HCT116 (cell line): ENCODE data around the gene SMIM41. TPM values are rescaled to one million over a fixed set of nuclear protein-coding genes. Genes with fewer than 3 reads are reported as not detected.

Experiments
- ATAC-seq: fragments of 200-7000 bp; cut with Tn5 transposase; 2 replicates; pipeline ENCODE4 v1.9.1; 2020; ENCODE audit warnings: mild to moderate bottlenecking, moderate library complexity
- BruUV-seq: library from RNA; stranded (reverse); fragments of 400-500 nt; replicated peaks from 2 replicates; lab custom pipeline; 2021; lab: Mats Ljungman, UMichigan
- CTCF ChIA-PET: fragments of 300-600 bp; sonication (Branson Sonifier 250); formaldehyde crosslinking; loops from one replicate; lab custom pipeline; 2021; ENCODE audit warnings: antibody characterized with exemption; lab: Charles Lee
- POLR2A ChIA-PET: fragments of 300-600, 350-600 bp; sonication (Branson Sonifier 250); formaldehyde crosslinking; loops from one replicate; lab custom pipeline; 2021; ENCODE audit warnings: antibody characterized with exemption; lab: Charles Lee
- RAD21 ChIA-PET, 2 experiments: fragments of 300-600 bp; sonication (Branson Sonifier 250); formaldehyde crosslinking; loops; one replicate each; lab custom pipeline; 2023; ENCODE audit warnings: low total read pairs in 2 of 2; ENCODE audit not compliant: uncharacterized antibody in 2 of 2, unreplicated experiment in 2 of 2, low non-redundant PET in 1 of 2; lab: Charles Lee
- DNase-seq: peaks from one replicate; pipeline ENCODE4 v3.0.0-alpha.2; 2010; ENCODE audit warnings: low read depth, low spot score
- H2AFZ ChIP-seq: fragments of 200-600 bp; shearing (Covaris generic), sonication (generic); 2 replicates; pipeline ENCODE4 v1.6.1; 2017; ENCODE audit warnings: low read depth, mixed run types, mixed read lengths, antibody characterized with exemption, low read length; ENCODE audit not compliant: poor library complexity, severe bottlenecking
- H3K27ac ChIP-seq: 2 replicates; pipeline ENCODE4 v1.5.1; 2012; ENCODE audit warnings: low read depth, low read length
- H3K27me3 ChIP-seq: fragments of 200-600 bp; sonication (generic); 2 replicates; pipeline ENCODE4 v1.6.1; 2016; ENCODE audit warnings: mixed run types, low read length, mixed read lengths; ENCODE audit not compliant: insufficient read depth
- H3K36me3 ChIP-seq, 2 experiments: fragments of 200-500 bp in 1 of 2; fragments of 200-600 bp in 1 of 2; sonication (Bioruptor generic) in 1 of 2; sonication (generic) in 1 of 2; 2 replicates each; pipeline versions ENCODE4 v1.5.1 to v1.6.1; 2014 to 2016; ENCODE audit warnings: low read length in 2 of 2, inconsistent platforms in 1 of 2, mixed read lengths in 1 of 2, mixed run types in 1 of 2; ENCODE audit not compliant: insufficient read depth in 2 of 2, control insufficient read depth in 1 of 2
- H3K4me1 ChIP-seq, 2 experiments: fragments of 200-600 bp in 1 of 2; sonication (generic) in 1 of 2; 2 replicates each; pipeline versions ENCODE4 v1.5.1 to v1.6.1; 2012 to 2017; ENCODE audit warnings: low read length in 2 of 2, inconsistent platforms in 1 of 2, mild to moderate bottlenecking in 1 of 2, mixed read lengths in 1 of 2, mixed run types in 1 of 2, moderate library complexity in 1 of 2; ENCODE audit not compliant: insufficient read depth in 2 of 2, control insufficient read depth in 1 of 2
- H3K4me2 ChIP-seq: fragments of 200-600 bp; sonication (generic); 2 replicates; pipeline ENCODE4 v1.6.1; 2017; ENCODE audit warnings: mixed run types, low read length, mixed read lengths
- H3K4me3 ChIP-seq, 2 experiments: fragments of 200-600 bp in 1 of 2; sonication (generic) in 1 of 2; replicated peaks in 1 of 2; 2 replicates each; pipeline ENCODE4 v1.5.1; 2011 to 2016; ENCODE audit warnings: low read length in 2 of 2, control low read depth in 1 of 2, low read depth in 1 of 2, mild to moderate bottlenecking in 1 of 2, mixed read lengths in 1 of 2, mixed run types in 1 of 2
- H3K79me2 ChIP-seq: fragments of 200-600 bp; sonication (generic); 2 replicates; pipeline ENCODE4 v1.6.1; 2017; ENCODE audit warnings: mild to moderate bottlenecking, mixed run types, low read length, moderate library complexity, mixed read lengths; ENCODE audit not compliant: insufficient read depth
- H3K9ac ChIP-seq: fragments of 200-600 bp; sonication (generic); 2 replicates; pipeline ENCODE4 v1.6.1; 2016; ENCODE audit warnings: low read length, mixed read lengths
- H3K9me2 ChIP-seq: fragments of 200-600 bp; sonication (generic), shearing (Covaris generic); 2 replicates; pipeline ENCODE4 v1.6.1; 2017; ENCODE audit warnings: mixed run types, mild to moderate bottlenecking, moderate library complexity; ENCODE audit not compliant: insufficient read depth
- H3K9me3 ChIP-seq, 2 experiments: fragments of 200-500 bp in 1 of 2; fragments of 200-600 bp in 1 of 2; sonication (Bioruptor generic) in 1 of 2; sonication (generic) in 1 of 2; 2 replicates each; pipeline ENCODE4 v1.6.1; 2014 to 2017; ENCODE audit warnings: low read length in 2 of 2, mixed read lengths in 2 of 2, inconsistent platforms in 1 of 2, low read depth in 1 of 2, mild to moderate bottlenecking in 1 of 2, mixed run types in 1 of 2, moderate library complexity in 1 of 2; ENCODE audit not compliant: control insufficient read depth in 1 of 2, insufficient read depth in 1 of 2
- H4K20me1 ChIP-seq: fragments of 200-600 bp; sonication (generic), shearing (Covaris generic); 2 replicates; pipeline ENCODE4 v1.6.1; 2017; ENCODE audit warnings: mixed run types, mild to moderate bottlenecking, moderate library complexity; ENCODE audit not compliant: insufficient read depth
- CBX3 ChIP-seq: IDR thresholded peaks from 2 replicates; pipeline ENCODE4 v1.6.1; 2012; ENCODE audit warnings: low read depth
- CEBPB ChIP-seq: IDR thresholded peaks from 2 replicates; pipeline ENCODE4 v1.6.1; 2012; ENCODE audit warnings: low read depth
- CTCF ChIP-seq, 3 experiments: fragments of 200-600 bp in 1 of 3; sonication (generic) in 1 of 3; IDR thresholded peaks in 2 of 3; conservative IDR thresholded peaks in 1 of 3; 2 replicates each; pipeline ENCODE4 v1.5.1; 2012 to 2017; ENCODE audit warnings: low read depth in 2 of 3, low read length in 2 of 3, antibody characterized with exemption in 1 of 3, borderline replicate concordance in 1 of 3, control low read depth in 1 of 3, mild to moderate bottlenecking in 1 of 3, mixed read lengths in 1 of 3, mixed run types in 1 of 3, moderate library complexity in 1 of 3; ENCODE audit not compliant: insufficient read depth in 1 of 3
- EGR1 ChIP-seq: IDR thresholded peaks from 2 replicates; pipeline ENCODE4 v1.6.1; 2012; ENCODE audit warnings: low read depth
- ELF1 ChIP-seq: IDR thresholded peaks from 2 replicates; pipeline ENCODE4 v1.6.1; 2012; ENCODE audit warnings: low read depth, borderline replicate concordance
- EZH2phosphoT487 ChIP-seq: fragments of 200-600 bp; IDR thresholded peaks from 2 replicates; pipeline ENCODE4 v1.6.1; 2018; ENCODE audit warnings: antibody characterized with exemption, borderline replicate concordance
- SIN3A ChIP-seq: IDR thresholded peaks from 2 replicates; pipeline ENCODE4 v1.6.1; 2012; ENCODE audit warnings: low read depth
- SP1 ChIP-seq: IDR thresholded peaks from 2 replicates; pipeline ENCODE4 v1.6.1; 2012; ENCODE audit warnings: low read depth
- SRF ChIP-seq: IDR thresholded peaks from 2 replicates; pipeline ENCODE4 v1.6.1; 2012; ENCODE audit warnings: low read depth
- TCF7L2 ChIP-seq: IDR thresholded peaks from 2 replicates; pipeline ENCODE4 v1.7.0; 2011; ENCODE audit warnings: borderline replicate concordance, inconsistent platforms; ENCODE audit not compliant: insufficient read depth, insufficient read length; ENCODE audit errors: extremely low read depth
- ZFX ChIP-seq: fragments of 450-650 bp; IDR thresholded peaks from 2 replicates; pipeline ENCODE4 v1.6.1; 2017
- intact Hi-C: fragments of 100-400 bp; cut with micrococcal nuclease; formaldehyde crosslinking; loops from 2 replicates; pipeline ENCODE4 v1.10.0; 2022
- total RNA-seq: library from RNA; stranded (reverse); gene quantifications from one replicate; pipeline ENCODE4 v1.2.1, GENCODE V29; 2021; ENCODE audit not compliant: unreplicated experiment
- TF ChIP-seq, protein P1 (sequence below): IDR thresholded peaks from 2 replicates; pipeline ENCODE4 v1.6.1; 2012

The SMIM41 gene
- total RNA-seq, 1 experiment from 2014 or later = not detected

DNA sequence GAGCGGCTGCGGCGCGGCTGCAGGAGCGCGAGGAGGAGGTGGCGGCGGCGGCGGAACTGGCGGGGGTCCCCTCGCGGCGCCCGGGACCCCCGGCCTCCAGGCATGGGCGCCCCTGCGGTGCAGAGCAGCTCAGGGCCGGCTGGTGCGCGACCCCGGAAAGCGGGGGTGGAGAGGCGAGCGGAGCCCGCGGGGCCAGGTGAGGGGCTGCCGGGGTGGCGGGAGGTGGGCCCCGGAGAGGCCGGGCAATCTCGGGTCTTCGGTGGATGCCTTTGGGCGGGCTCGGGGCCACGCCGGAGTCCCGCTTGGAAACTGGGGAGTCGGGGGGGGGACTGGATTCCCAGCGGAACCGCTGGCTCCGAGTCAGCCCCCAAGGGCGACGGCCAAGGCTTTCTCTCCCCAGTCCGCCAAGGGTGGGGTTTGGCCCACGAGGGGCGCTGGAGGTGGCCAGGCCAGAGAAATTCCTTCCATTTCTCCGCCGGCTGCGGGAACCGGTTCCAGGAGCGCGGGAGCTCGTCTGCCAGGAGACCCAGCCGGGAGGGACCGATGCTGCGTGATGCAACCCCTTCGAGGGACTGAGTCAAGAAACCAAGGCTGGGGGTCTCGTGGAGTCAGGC is 42.1 kb upstream of the SMIM41 start:
- Histone ChIP-seq H3K4me1 (peaks cover 15 to 39% of the 10 kb centered on the region in 2 experiments), H3K36me3 (no peaks in the 10 kb centered on the region), H3K27me3 (no peaks in the 10 kb centered on the region), H3K79me2 (peaks cover 26% of the 10 kb centered on the region), H3K9me3 (no peaks in the 10 kb centered on the region)
- no TSS peak for BruUV-seq
- intact Hi-C loops = loop anchor here (1.0 kb wide), 1 partner anchor 14 kb away; the partner anchor contains the start of gene NR4A1
- no peak for TF ChIP-seq SRF
- peak; percentile 44; the same call in 1 of the 2 replicates for TF ChIP-seq ZFX
- 0 out of 6 replicates have a peak, but pooled peaks of 1 of the 3 experiments have one; percentile 6 for TF ChIP-seq CTCF (IDR thresholded peaks at IDR 0.05 in 2 of 3, conservative IDR thresholded peaks at IDR 0.05 in 1 of 3; ENCODE audit: borderline replicate concordance in 1 of 3, insufficient read depth in 1 of 3, low read depth in 2 of 3, low read length in 2 of 3)
- TF ChIP-seq, all 23 proteins: peak for 2
- Histone ChIP-seq H2AFZ (no peak overlapping the region), H4K20me1 (no peaks in the 10 kb centered on the region), H3K27ac (peak overlapping the region; percentile 54; the same call in 1 of the 2 replicates), H3K9ac (peak overlapping the region; percentile 96), H3K4me3 (peak overlapping the region; percentile 72 to 77), H3K4me2 (peak overlapping the region; percentile 93), H3K9me2 (no peaks in the 10 kb centered on the region)
- POLR2A ChIA-PET = interaction anchor here (2.2 to 2.4 kb wide), 2 partner anchors 12 to 14 kb away, joined by 6 to 11 read pairs; partner anchors contain the start of gene NR4A1
- CTCF ChIA-PET = interaction anchor here (5.2 kb wide), 1 partner anchor 12 kb away, joined by 29 read pairs; no protein-coding TSS in a partner anchor
- ATAC-seq (peak; percentile 16), DNase-seq (no peak)
- RAD21 ChIA-PET = no interaction called here

DNA sequence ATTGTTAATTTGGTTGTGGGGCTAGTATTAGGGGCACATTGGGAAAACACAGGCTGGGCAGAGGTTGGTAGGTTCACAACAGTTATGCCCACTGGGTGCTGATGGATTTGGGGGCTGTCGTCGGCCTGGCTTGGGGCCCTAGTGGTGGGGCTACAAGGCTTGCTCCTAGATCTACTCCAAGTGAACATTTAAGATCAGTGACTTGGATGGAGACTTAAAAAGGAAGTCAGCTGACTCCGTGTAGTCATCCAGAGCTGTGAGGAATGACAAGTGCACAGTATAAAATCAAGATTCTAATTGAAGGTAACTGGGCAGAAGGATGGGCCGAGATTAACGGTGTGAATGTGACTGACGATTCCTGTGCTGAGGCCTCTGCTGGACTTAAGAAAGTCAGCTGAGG is 41.1 kb upstream of the SMIM41 start:
- intact Hi-C loops = no loop called here
- POLR2A ChIA-PET = interaction anchor here (1.0 to 1.5 kb wide), 2 partner anchors 9 to 12 kb away, joined by 3 to 7 read pairs; partner anchors contain the start of gene NR4A1

More for the DNA sequence above, 41.1 kb upstream of the SMIM41 start:
- TF ChIP-seq SRF (no peak), EGR1 (no peak), EZH2phosphoT487 (no peak), ELF1 (no peak), TCF7L2 (no peak), CEBPB (no peak), CTCF (IDR thresholded peaks at IDR 0.05 in 2 of 3, conservative IDR thresholded peaks at IDR 0.05 in 1 of 3; ENCODE audit: borderline replicate concordance in 1 of 3, insufficient read depth in 1 of 3, low read depth in 2 of 3, low read length in 2 of 3) (no peak), SIN3A (no peak), SP1 (no peak), CBX3 (no peak)
- TF ChIP-seq, protein P1, sequence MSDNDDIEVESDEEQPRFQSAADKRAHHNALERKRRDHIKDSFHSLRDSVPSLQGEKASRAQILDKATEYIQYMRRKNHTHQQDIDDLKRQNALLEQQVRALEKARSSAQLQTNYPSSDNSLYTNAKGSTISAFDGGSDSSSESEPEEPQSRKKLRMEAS = no peak
- TF ChIP-seq, all 23 proteins: peak for 0
- Histone ChIP-seq H3K27ac (no peak overlapping the region), H3K36me3 (no peaks in the 10 kb centered on the region), H4K20me1 (no peaks in the 10 kb centered on the region), H3K79me2 (peaks cover 26% of the 10 kb centered on the region), H2AFZ (no peak overlapping the region), H3K27me3 (no peaks in the 10 kb centered on the region), H3K9ac (peak overlapping the region; percentile 96), H3K4me3 (0 out of 4 replicates have a peak overlapping the region, but pooled peaks of 1 of the 2 experiments have one; percentile 77), H3K9me3 (no peaks in the 10 kb centered on the region), H3K9me2 (no peaks in the 10 kb centered on the region), H3K4me2 (peak overlapping the region; percentile 93), H3K4me1 (peaks cover 8 to 30% of the 10 kb centered on the region in 2 experiments)
- ChIA-PET RAD21 (no interaction called here), CTCF (interaction anchor here (1.5 kb wide), 1 partner anchor 30 kb away, joined by 5 read pairs; no protein-coding TSS in a partner anchor)
- ATAC-seq (no peak), DNase-seq (no peak)
- TSS peak; percentile 53 for BruUV-seq
